Karpas-422 (cell line): ENCODE data around the gene ZNF385D. TPM values are rescaled to one million over a fixed set of nuclear protein-coding genes. Genes with fewer than 3 reads are reported as not detected.

Experiments
- DNase-seq: peaks from one replicate; pipeline ENCODE4 v3.0.0-alpha.2; 2015
- H2AFZ ChIP-seq: fragments of 200-600 bp; sonication (generic); 2 replicates; pipeline ENCODE4 v1.6.1; 2014; ENCODE audit warnings: antibody characterized with exemption, low read length, mixed read lengths
- H3K27ac ChIP-seq: fragments of 200-600 bp; sonication (generic); 2 replicates; pipeline ENCODE4 v1.5.1; 2014; ENCODE audit warnings: mild to moderate bottlenecking, low read length, moderate library complexity
- H3K27me3 ChIP-seq: fragments of 200-600 bp; sonication (generic); 2 replicates; pipeline ENCODE4 v1.6.1; 2014; ENCODE audit warnings: low read length, mixed read lengths
- H3K36me3 ChIP-seq: fragments of 200-600 bp; sonication (generic); 2 replicates; pipeline ENCODE4 v1.6.1; 2014; ENCODE audit warnings: low read length, mixed read lengths; ENCODE audit not compliant: insufficient read depth
- H3K4me1 ChIP-seq: fragments of 200-600 bp; sonication (generic); 2 replicates; pipeline ENCODE4 v1.6.1; 2014; ENCODE audit warnings: mild to moderate bottlenecking, low read length, mixed read lengths
- H3K4me2 ChIP-seq: fragments of 200-600 bp; sonication (generic); 2 replicates; pipeline ENCODE4 v1.6.1; 2014; ENCODE audit warnings: low read length, low read depth, mild to moderate bottlenecking; ENCODE audit not compliant: poor library complexity, severe bottlenecking
- H3K4me3 ChIP-seq: fragments of 200-600 bp; sonication (generic); 2 replicates; pipeline ENCODE4 v1.5.1; 2014; ENCODE audit warnings: mild to moderate bottlenecking, antibody characterized with exemption, low read length, mixed read lengths
- H3K79me2 ChIP-seq: fragments of 200-600 bp; sonication (generic); 2 replicates; pipeline ENCODE4 v1.6.1; 2014; ENCODE audit warnings: mild to moderate bottlenecking, low read length, mixed read lengths
- H3K9ac ChIP-seq: fragments of 200-600 bp; sonication (generic); 2 replicates; pipeline ENCODE4 v1.6.0; 2014; ENCODE audit warnings: low read length
- H3K9me2 ChIP-seq: fragments of 200-600 bp; sonication (generic), shearing (Covaris generic); replicated peaks from 2 replicates; pipeline ENCODE4 v1.6.0; 2014; ENCODE audit warnings: mild to moderate bottlenecking, low read length, moderate library complexity; ENCODE audit not compliant: insufficient read depth
- H3K9me3 ChIP-seq: fragments of 300-700, 200-600 bp; sonication (generic); 2 replicates; pipeline ENCODE4 v1.6.1; 2014; ENCODE audit warnings: low read length, mixed read lengths
- H4K20me1 ChIP-seq: fragments of 200-600 bp; sonication (generic); 2 replicates; pipeline ENCODE4 v1.6.1; 2014; ENCODE audit warnings: mild to moderate bottlenecking, antibody characterized with exemption, low read length, low read depth; ENCODE audit not compliant: insufficient read depth
- total RNA-seq: library from RNA; depleted of rRNA; stranded (reverse); fragments of >200 nt; shearing (Covaris generic); gene quantifications from 2 replicates; pipeline ENCODE4 v1.2.3, GENCODE V29; 2014; ENCODE audit warnings: low replicate concordance

The ZNF385D gene
- total RNA-seq, 1 experiment from 2014 or later: not detected

GRCh38 chr3:21664996-21665395, 86.0 kb downstream of the ZNF385D start:
- peaks cover 3% of the 10 kb centered on the region; the same call in 1 of the 2 replicates for H3K9me3 ChIP-seq
- no peaks in the 10 kb centered on the region for H3K9me2 ChIP-seq
- H3K4me1 ChIP-seq: no peaks in the 10 kb centered on the region
- H4K20me1 ChIP-seq: no peaks in the 10 kb centered on the region
- no peaks in the 10 kb centered on the region for H3K79me2 ChIP-seq
- H2AFZ ChIP-seq: no peak overlapping the region
- H3K9ac ChIP-seq: no peak overlapping the region
- no peaks in the 10 kb centered on the region for H3K27me3 ChIP-seq
- H3K4me2 ChIP-seq: no peak overlapping the region
- H3K4me3 ChIP-seq: no peak overlapping the region
- H3K36me3 ChIP-seq: no peaks in the 10 kb centered on the region
- no peak for DNase-seq
- no peak overlapping the region for H3K27ac ChIP-seq

GRCh38 chr3:21662403-21662802, 88.6 kb downstream of the ZNF385D start:
- H3K79me2 ChIP-seq: no peaks in the 10 kb centered on the region
- no peak overlapping the region for H2AFZ ChIP-seq
- no peaks in the 10 kb centered on the region for H3K9me3 ChIP-seq
- H3K9me2 ChIP-seq: no peaks in the 10 kb centered on the region
- H3K4me2 ChIP-seq: no peak overlapping the region
- DNase-seq: no peak
- no peaks in the 10 kb centered on the region for H3K4me1 ChIP-seq
- no peaks in the 10 kb centered on the region for H3K36me3 ChIP-seq
- no peak overlapping the region for H3K27ac ChIP-seq
- no peaks in the 10 kb centered on the region for H4K20me1 ChIP-seq
- H3K4me3 ChIP-seq: no peak overlapping the region
- no peak overlapping the region for H3K9ac ChIP-seq
- H3K27me3 ChIP-seq: no peaks in the 10 kb centered on the region

- no peaks in the 10 kb centered on the region for H3K4me1 ChIP-seq
- H3K9ac ChIP-seq: no peak overlapping the region
- H4K20me1 ChIP-seq: no peaks in the 10 kb centered on the region
- H3K9me2 ChIP-seq: no peaks in the 10 kb centered on the region; the same call in 1 of the 2 replicates
- H2AFZ ChIP-seq: no peak overlapping the region
- no peaks in the 10 kb centered on the region for H3K36me3 ChIP-seq
- H3K79me2 ChIP-seq: no peaks in the 10 kb centered on the region
- no peaks in the 10 kb centered on the region for H3K27me3 ChIP-seq
- no peak overlapping the region for H3K4me3 ChIP-seq
- H3K27ac ChIP-seq: no peak overlapping the region
- H3K4me2 ChIP-seq: no peak overlapping the region
- no peak for DNase-seq
- H3K9me3 ChIP-seq: no peaks in the 10 kb centered on the region
Measured at GRCh38 chr3:21654662-21655061, 96.3 kb downstream of the ZNF385D start.

GRCh38 chr3:21654241-21654640, 96.8 kb downstream of the ZNF385D start:
- H3K4me2 ChIP-seq: no peak overlapping the region
- H3K4me1 ChIP-seq: no peaks in the 10 kb centered on the region
- H3K4me3 ChIP-seq: no peak overlapping the region
- H2AFZ ChIP-seq: no peak overlapping the region
- H3K36me3 ChIP-seq: no peaks in the 10 kb centered on the region
- no peak for DNase-seq
- H4K20me1 ChIP-seq: no peaks in the 10 kb centered on the region
- no peaks in the 10 kb centered on the region; the same call in 1 of the 2 replicates for H3K9me2 ChIP-seq
- no peak overlapping the region for H3K27ac ChIP-seq
- H3K79me2 ChIP-seq: no peaks in the 10 kb centered on the region
- H3K9ac ChIP-seq: no peak overlapping the region
- no peaks in the 10 kb centered on the region for H3K27me3 ChIP-seq
- no peaks in the 10 kb centered on the region for H3K9me3 ChIP-seq

- Histone ChIP-seq H3K9me2 (no peaks in the 10 kb centered on the region; the same call in 1 of the 2 replicates), H3K4me1 (no peaks in the 10 kb centered on the region), H3K4me3 (no peak overlapping the region), H4K20me1 (no peaks in the 10 kb centered on the region), H3K27me3 (no peaks in the 10 kb centered on the region), H3K27ac (no peak overlapping the region), H3K4me2 (no peak overlapping the region), H3K36me3 (no peaks in the 10 kb centered on the region), H3K9me3 (no peaks in the 10 kb centered on the region), H2AFZ (no peak overlapping the region), H3K79me2 (no peaks in the 10 kb centered on the region), H3K9ac (no peak overlapping the region)
- DNase-seq: no peak
Measured at GRCh38 chr3:21649519-21649918, 101.5 kb downstream of the ZNF385D start.

- no peaks in the 10 kb centered on the region for H3K27me3 ChIP-seq
- no peaks in the 10 kb centered on the region for H3K4me1 ChIP-seq
- H3K4me3 ChIP-seq: no peak overlapping the region
- no peaks in the 10 kb centered on the region for H4K20me1 ChIP-seq
- H2AFZ ChIP-seq: no peak overlapping the region
- H3K9ac ChIP-seq: no peak overlapping the region
- no peaks in the 10 kb centered on the region for H3K79me2 ChIP-seq
- H3K4me2 ChIP-seq: no peak overlapping the region
- H3K9me2 ChIP-seq: peaks cover 3% of the 10 kb centered on the region; the same call in 1 of the 2 replicates
- no peak for DNase-seq
- no peaks in the 10 kb centered on the region for H3K36me3 ChIP-seq
- no peak overlapping the region for H3K27ac ChIP-seq
- H3K9me3 ChIP-seq: 0 out of 2 replicates have a peak, but pooled peaks cover 3% of the 10 kb centered on the region
Measured at GRCh38 chr3:21647961-21648360, 103.0 kb downstream of the ZNF385D start.

GRCh38 chr3:21645121-21645897, 105.7 kb downstream of the ZNF385D start:
- no peak overlapping the region for H3K27ac ChIP-seq
- H3K4me3 ChIP-seq: no peak overlapping the region
- H3K27me3 ChIP-seq: no peaks in the 10 kb centered on the region
- H3K36me3 ChIP-seq: no peaks in the 10 kb centered on the region
- H3K4me1 ChIP-seq: no peaks in the 10 kb centered on the region
- H3K4me2 ChIP-seq: no peak overlapping the region
- no peak overlapping the region for H3K9ac ChIP-seq
- H3K9me2 ChIP-seq: peaks cover 3% of the 10 kb centered on the region; the same call in 1 of the 2 replicates
- no peaks in the 10 kb centered on the region for H4K20me1 ChIP-seq
- no peak for DNase-seq
- peaks cover 9% of the 10 kb centered on the region for H3K9me3 ChIP-seq
- no peak overlapping the region for H2AFZ ChIP-seq
- H3K79me2 ChIP-seq: no peaks in the 10 kb centered on the region

GRCh38 chr3:21644268-21644667, 106.7 kb downstream of the ZNF385D start:
- 0 out of 2 replicates have a peak, but pooled peaks cover 3% of the 10 kb centered on the region for H3K9me2 ChIP-seq
- H3K9ac ChIP-seq: no peak overlapping the region
- no peak for DNase-seq
- H3K9me3 ChIP-seq: peaks cover 14% of the 10 kb centered on the region
- no peaks in the 10 kb centered on the region for H3K36me3 ChIP-seq
- no peak overlapping the region for H2AFZ ChIP-seq
- no peak overlapping the region for H3K27ac ChIP-seq
- H3K4me2 ChIP-seq: no peak overlapping the region
- no peaks in the 10 kb centered on the region for H3K4me1 ChIP-seq
- no peak overlapping the region for H3K4me3 ChIP-seq
- no peaks in the 10 kb centered on the region for H3K27me3 ChIP-seq
- H4K20me1 ChIP-seq: no peaks in the 10 kb centered on the region
- H3K79me2 ChIP-seq: no peaks in the 10 kb centered on the region
